Measurements from ENCODE around the gene RASAL2. TPM values are rescaled to one million over a fixed set of nuclear protein-coding genes. Genes with fewer than 3 reads are reported as not detected.

The RASAL2 gene
- total RNA-seq, 3 donors from 2014 or later = 13.0 to 17.5 (median 14.2) TPM

GRCh38 chr1:178209935-178210334 lies 116.0 kb downstream of the RASAL2 start:
- intact Hi-C loops (cut with DNase I, micrococcal nuclease) = no loop called here
- ATAC-seq = no peak

GRCh38 chr1:178218550-178218949 lies 124.6 kb downstream of the RASAL2 start:
- Histone ChIP-seq H3K4me1 (ENCODE audit: low read depth) (no peaks in the 10 kb centered on the region), H3K36me3 (ENCODE audit: low read depth) (no peaks in the 10 kb centered on the region), H3K9me3 (no peaks in the 10 kb centered on the region), H3K4me3 (no peak overlapping the region)
- DNase-seq = no peak
- TF ChIP-seq CTCF (IDR thresholded peaks at IDR 0.05) = no peak
- intact Hi-C loops (cut with DNase I, micrococcal nuclease) = no loop called here
- ATAC-seq = no peak

More at GRCh38 chr1:178209935-178210334, 116.0 kb downstream of the RASAL2 start:
- Histone ChIP-seq H3K9me3 (peaks cover 36% of the 10 kb centered on the region), H3K36me3 (ENCODE audit: low read depth) (no peaks in the 10 kb centered on the region), H3K4me3 (no peak overlapping the region), H3K4me1 (ENCODE audit: low read depth) (no peaks in the 10 kb centered on the region)
- no peak for TF ChIP-seq CTCF (IDR thresholded peaks at IDR 0.05)
- DNase-seq = no peak

GRCh38 chr1:178220094-178220493 lies 126.2 kb downstream of the RASAL2 start:
- H3K4me1 ChIP-seq (ENCODE audit: low read depth) = no peaks in the 10 kb centered on the region
- no peak for ATAC-seq
- intact Hi-C loops (cut with DNase I, micrococcal nuclease) = no loop called here
- DNase-seq = no peak
- no peak for TF ChIP-seq CTCF (IDR thresholded peaks at IDR 0.05)
- H3K4me3 ChIP-seq = no peak overlapping the region
- H3K36me3 ChIP-seq (ENCODE audit: low read depth) = no peaks in the 10 kb centered on the region
- H3K9me3 ChIP-seq = no peaks in the 10 kb centered on the region

- Histone ChIP-seq H3K9me3 (no peaks in the 10 kb centered on the region), H3K4me1 (ENCODE audit: low read depth) (no peaks in the 10 kb centered on the region), H3K36me3 (ENCODE audit: low read depth) (no peaks in the 10 kb centered on the region), H3K4me3 (no peak overlapping the region)
- DNase-seq (no peak), ATAC-seq (no peak)
- no peak for TF ChIP-seq CTCF (IDR thresholded peaks at IDR 0.05)
- intact Hi-C loops (cut with DNase I, micrococcal nuclease) = no loop called here
Observed at GRCh38 chr1:178223289-178223688, 129.4 kb downstream of the RASAL2 start.

GRCh38 chr1:178224358-178224757 lies 130.5 kb downstream of the RASAL2 start:
- ATAC-seq (no peak), DNase-seq (no peak)
- H3K36me3 ChIP-seq (ENCODE audit: low read depth) = no peaks in the 10 kb centered on the region
- intact Hi-C loops (cut with DNase I, micrococcal nuclease) = no loop called here
- H3K4me3 ChIP-seq = no peak overlapping the region
- no peaks in the 10 kb centered on the region for H3K4me1 ChIP-seq (ENCODE audit: low read depth)
- no peaks in the 10 kb centered on the region for H3K9me3 ChIP-seq
- no peak for TF ChIP-seq CTCF (IDR thresholded peaks at IDR 0.05)

GRCh38 chr1:178230881-178231409 lies 137.0 kb downstream of the RASAL2 start:
- intact Hi-C loops (cut with DNase I, micrococcal nuclease) = no loop called here
- Histone ChIP-seq H3K9me3 (no peaks in the 10 kb centered on the region), H3K36me3 (ENCODE audit: low read depth) (no peaks in the 10 kb centered on the region), H3K4me3 (no peak overlapping the region), H3K4me1 (ENCODE audit: low read depth) (no peaks in the 10 kb centered on the region)
- ATAC-seq = no peak
- no peak for TF ChIP-seq CTCF (IDR thresholded peaks at IDR 0.05)
- DNase-seq = no peak
